ENCODE measurements around the gene CHRNB2.

The CHRNB2 gene

GRCh38 chr1:154608397-154609270, 41.1 kb downstream of the CHRNB2 start (continued):
- TF ChIP-seq ZNF776 (tag by site-specific recombination; IDR thresholded peaks at IDR 0.05; ENCODE audit: borderline replicate concordance) (no peak), REST (tag by site-specific recombination; IDR thresholded peaks at IDR 0.05) (0 out of 2 replicates have a peak, but pooled peaks have one; percentile 4), WT1 (tag by site-specific recombination; IDR thresholded peaks at IDR 0.05) (peak; percentile 84), ZNF510 (tag by site-specific recombination; IDR thresholded peaks at IDR 0.05; ENCODE audit: insufficient replicate concordance) (no peak), ZNF335 (tag by site-specific recombination; conservative IDR thresholded peaks at IDR 0.05) (peak; percentile 63), HOXC10 (CRISPR knock-in tag; IDR thresholded peaks at IDR 0.05) (no peak), ZNF639 (tag by site-specific recombination; IDR thresholded peaks at IDR 0.05) (0 out of 2 replicates have a peak, but pooled peaks have one; percentile 17), ZNF654 (tag by site-specific recombination; IDR thresholded peaks at IDR 0.05; ENCODE audit: low read depth) (no peak), ZNF664 (tag by site-specific recombination; IDR thresholded peaks at IDR 0.05) (no peak), ZNF48 (tag by site-specific recombination; IDR thresholded peaks at IDR 0.05) (no peak), ZNF837 (tag by site-specific recombination; IDR thresholded peaks at IDR 0.05) (no peak), ZBTB21 (tag by site-specific recombination; IDR thresholded peaks at IDR 0.05) (0 out of 2 replicates have a peak, but pooled peaks have one; percentile 36), PRDM6 (tag by site-specific recombination; IDR thresholded peaks at IDR 0.05) (no peak; the same call in 1 of the 2 replicates), SP3 (tag by site-specific recombination; IDR thresholded peaks at IDR 0.05) (peak; percentile 61; the same call in 1 of the 2 replicates), ZNF341 (tag by site-specific recombination; IDR thresholded peaks at IDR 0.05; ENCODE audit: low read depth) (no peak), ZFP37 (tag by site-specific recombination; IDR thresholded peaks at IDR 0.05) (no peak), ZNF274 (IDR thresholded peaks at IDR 0.05; ENCODE audit: low read length) (no peak), ZNF274 (tag by site-specific recombination; IDR thresholded peaks at IDR 0.05; ENCODE audit: borderline replicate concordance) (no peak), ZNF155 (tag by site-specific recombination; IDR thresholded peaks at IDR 0.05) (no peak), ZNF488 (tag by site-specific recombination; IDR thresholded peaks at IDR 0.05) (no peak), ZNF768 (tag by site-specific recombination; IDR thresholded peaks at IDR 0.05) (no peak), SP7 (tag by site-specific recombination; IDR thresholded peaks at IDR 0.05) (0 out of 2 replicates have a peak, but pooled peaks have one; percentile 37), BCL6B (tag by site-specific recombination; IDR thresholded peaks at IDR 0.05) (no peak), ZNF529 (tag by site-specific recombination; IDR thresholded peaks at IDR 0.05; ENCODE audit: insufficient replicate concordance) (no peak), ZNF416 (tag by site-specific recombination; IDR thresholded peaks at IDR 0.05) (no peak), ZNF132 (tag by site-specific recombination; IDR thresholded peaks at IDR 0.05; ENCODE audit: borderline replicate concordance) (no peak), ZNF626 (tag by site-specific recombination; IDR thresholded peaks at IDR 0.05) (no peak), HIC1 (tag by site-specific recombination; IDR thresholded peaks at IDR 0.05) (peak; percentile 15; the same call in 1 of the 2 replicates)

All from HEK293 (cell line).